GM23338 (cell line): Measurements from ENCODE around the gene DMRT2. TPM values are rescaled to one million over a fixed set of nuclear protein-coding genes. Genes with fewer than 3 reads are reported as not detected.

Experiments
- ATAC-seq: fragments of 200-7000 bp; cut with Tn5 transposase; 3 replicates; pipeline ENCODE4 v1.9.1; 2020
- DNase-seq: peaks from one replicate; pipeline ENCODE4 v3.0.0-alpha.2; 2015; ENCODE audit warnings: low spot score
- H2AFZ ChIP-seq: fragments of 200-600 bp; sonication (generic); 2 replicates; pipeline ENCODE4 v1.8.0; 2016; ENCODE audit warnings: antibody characterized with exemption, mild to moderate bottlenecking, moderate library complexity
- H3F3A ChIP-seq: fragments of 200-600 bp; sonication (generic); replicated peaks from 2 replicates; pipeline ENCODE4 v1.8.0; 2017; ENCODE audit warnings: antibody characterized with exemption, mixed run types, low read depth
- H3K27ac ChIP-seq: fragments of 200-600 bp; sonication (generic); 2 replicates; pipeline ENCODE4 v1.6.1; 2016; ENCODE audit warnings: low read depth
- H3K27me3 ChIP-seq: fragments of 200-600 bp; sonication (generic); 2 replicates; pipeline ENCODE4 v1.8.0; 2016; ENCODE audit warnings: mild to moderate bottlenecking, mixed run types, moderate library complexity; ENCODE audit not compliant: insufficient read depth
- H3K36me3 ChIP-seq: fragments of 200-600 bp; sonication (generic); 2 replicates; pipeline ENCODE4 v1.8.0; 2016; ENCODE audit warnings: mild to moderate bottlenecking; ENCODE audit not compliant: insufficient read depth
- H3K4me1 ChIP-seq: fragments of 200-600 bp; sonication (generic); 2 replicates; pipeline ENCODE4 v1.8.0; 2016; ENCODE audit warnings: mild to moderate bottlenecking, moderate library complexity; ENCODE audit not compliant: insufficient read depth
- H3K4me2 ChIP-seq: fragments of 200-600 bp; sonication (generic); 2 replicates; pipeline ENCODE4 v1.7.1; 2017; ENCODE audit warnings: mixed run types
- H3K4me3 ChIP-seq: fragments of 200-600 bp; sonication (generic); 2 replicates; pipeline ENCODE4 v1.6.1; 2016; ENCODE audit warnings: mixed run types
- H3K79me2 ChIP-seq: fragments of 200-600 bp; sonication (generic); replicated peaks from 2 replicates; pipeline ENCODE4 v1.8.0; 2017; ENCODE audit warnings: mild to moderate bottlenecking; ENCODE audit not compliant: insufficient read depth
- H3K9me2 ChIP-seq: fragments of 200-600 bp; sonication (generic); 2 replicates; pipeline ENCODE4 v1.8.0; 2017; ENCODE audit not compliant: insufficient read depth
- H4K20me1 ChIP-seq: fragments of 200-600 bp; sonication (generic); replicated peaks from 2 replicates; pipeline ENCODE4 v1.8.0; 2017; ENCODE audit warnings: mild to moderate bottlenecking; ENCODE audit not compliant: insufficient read depth
- H3K27ac Mint-ChIP-seq: 2 replicates; pipeline ENCODE4 v1.8.0; 2020; ENCODE audit warnings: inconsistent platforms, mild to moderate bottlenecking, moderate library complexity, mixed read lengths
- H3K27me3 Mint-ChIP-seq: 3 replicates; pipeline ENCODE4 v1.8.0; 2022; ENCODE audit warnings: low read depth, mild to moderate bottlenecking, moderate library complexity, mixed read lengths, inconsistent platforms; ENCODE audit not compliant: insufficient read depth, poor library complexity
- H3K36me3 Mint-ChIP-seq: 3 replicates; pipeline ENCODE4 v1.8.0; 2021; ENCODE audit warnings: low read depth, mild to moderate bottlenecking, inconsistent platforms, moderate library complexity, mixed read lengths
- H3K4me1 Mint-ChIP-seq: 3 replicates; pipeline ENCODE4 v1.8.0; 2020; ENCODE audit warnings: mild to moderate bottlenecking, inconsistent platforms, mixed read lengths
- H3K4me3 Mint-ChIP-seq: 3 replicates; pipeline ENCODE4 v1.8.0; 2021; ENCODE audit warnings: moderate library complexity, mild to moderate bottlenecking, inconsistent platforms, mixed read lengths
- H3K9me3 Mint-ChIP-seq: 3 replicates; pipeline ENCODE4 v1.8.0; 2020; ENCODE audit warnings: moderate library complexity, mild to moderate bottlenecking, inconsistent platforms, mixed read lengths
- EZH2 ChIP-seq: fragments of 200-600 bp; sonication (generic); IDR thresholded peaks from one replicate; pipeline ENCODE4 v1.8.0; 2017; ENCODE audit warnings: antibody characterized with exemption, mild to moderate bottlenecking, low read depth; ENCODE audit not compliant: unreplicated experiment
- EZH2phosphoT487 ChIP-seq: fragments of 200-600 bp; sonication (generic); IDR thresholded peaks from one replicate; pipeline ENCODE4 v1.8.1; 2018; ENCODE audit warnings: antibody characterized with exemption; ENCODE audit not compliant: unreplicated experiment
- ZNF114 ChIP-seq: fragments of 250-450 bp; sonication (Bioruptor Pico); IDR thresholded peaks from 2 replicates; pipeline ENCODE4 v1.5.0; 2020; ENCODE audit warnings: mild to moderate bottlenecking, moderate library complexity
- ZNF331 ChIP-seq: fragments of 250-450 bp; sonication (Bioruptor Pico); IDR thresholded peaks from 2 replicates; pipeline ENCODE4 v1.5.0; 2020; ENCODE audit warnings: low read depth, mild to moderate bottlenecking, moderate library complexity
- ZNF462 ChIP-seq: fragments of 250-450 bp; sonication (Bioruptor Pico); IDR thresholded peaks from 2 replicates; pipeline ENCODE4 v1.5.0; 2020; ENCODE audit warnings: mild to moderate bottlenecking, moderate library complexity
- polyA plus RNA-seq: library from polyadenylated mRNA; unstranded; fragments of >200 nt; fragmentation: Nextera tagmentation; extraction: Ambion mirVana; gene quantifications from 2 replicates; pipeline ENCODE4 v1.2.1, GENCODE V29; 2016
- total RNA-seq: library from RNA; depleted of rRNA; stranded (reverse); fragments of >200 nt; shearing (Covaris generic); gene quantifications from 2 replicates; pipeline ENCODE4 v1.2.3, GENCODE V29; 2014
- TF ChIP-seq, protein P1 (sequence below): IDR thresholded peaks from 2 replicates; pipeline ENCODE4 v1.6.1; 2016; ENCODE audit warnings: antibody characterized with exemption

Gene DMRT2
- total and polyA plus RNA-seq, 2 experiments from 2014 or later, result not detected

DNA sequence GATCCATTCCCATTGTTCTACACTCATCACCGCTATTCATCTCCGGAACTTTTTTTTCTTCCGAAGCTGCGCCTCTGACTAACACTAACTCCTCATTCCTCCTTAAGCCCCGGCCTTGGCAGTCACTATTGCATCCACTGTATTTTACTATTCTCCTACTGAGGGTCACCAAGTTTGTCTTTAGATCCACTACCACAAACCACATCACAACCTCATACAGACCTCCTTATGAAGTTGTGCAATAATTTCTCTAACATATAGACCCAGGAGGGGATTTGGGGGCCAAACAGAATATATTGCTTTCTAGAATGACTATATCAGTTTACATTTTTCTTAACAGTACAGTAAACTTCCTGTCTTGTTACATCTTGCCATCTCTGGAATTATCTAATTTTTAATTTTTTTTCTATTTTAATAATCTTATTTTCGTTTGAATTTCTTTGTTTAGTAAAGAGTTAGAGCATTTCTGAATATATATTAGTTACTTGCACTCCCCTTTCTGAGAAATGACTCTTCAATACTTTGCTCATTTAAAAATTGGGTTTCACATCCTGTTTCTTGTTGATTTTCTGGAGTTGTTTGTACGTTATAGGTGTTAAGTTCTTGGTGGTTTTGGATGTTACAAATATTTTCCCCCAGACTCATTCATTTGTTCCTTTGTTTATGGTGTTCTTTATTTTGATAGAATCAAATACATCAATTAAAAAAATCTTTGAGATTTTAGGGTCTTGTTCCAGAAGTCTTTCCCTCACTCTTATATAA, 37.1 kb downstream of the DMRT2 start:
- Histone ChIP-seq H2AFZ (no peak overlapping the region), H3K27ac (no peak overlapping the region), H3K27me3 (no peaks in the 10 kb centered on the region), H3K79me2 (no peaks in the 10 kb centered on the region), H3K4me3 (no peak overlapping the region), H3F3A (no peaks in the 10 kb centered on the region), H3K9me2 (no peaks in the 10 kb centered on the region), H3K4me2 (no peak overlapping the region), H3K36me3 (no peaks in the 10 kb centered on the region), H4K20me1 (no peaks in the 10 kb centered on the region), H3K4me1 (no peaks in the 10 kb centered on the region)
- no peak overlapping the region for H3K27ac Mint-ChIP-seq
- no peaks in the 10 kb centered on the region; the same call in 2 of the 3 replicates for H3K9me3 Mint-ChIP-seq
- ATAC-seq (no peak), DNase-seq (no peak)
- TF ChIP-seq ZNF331 (CRISPR knock-in tag), result no peak
- TF ChIP-seq EZH2phosphoT487, result no peak
- no peak for TF ChIP-seq EZH2
- TF ChIP-seq ZNF114 (CRISPR knock-in tag), result no peak
- no peak for TF ChIP-seq ZNF462
- TF ChIP-seq, protein P1, sequence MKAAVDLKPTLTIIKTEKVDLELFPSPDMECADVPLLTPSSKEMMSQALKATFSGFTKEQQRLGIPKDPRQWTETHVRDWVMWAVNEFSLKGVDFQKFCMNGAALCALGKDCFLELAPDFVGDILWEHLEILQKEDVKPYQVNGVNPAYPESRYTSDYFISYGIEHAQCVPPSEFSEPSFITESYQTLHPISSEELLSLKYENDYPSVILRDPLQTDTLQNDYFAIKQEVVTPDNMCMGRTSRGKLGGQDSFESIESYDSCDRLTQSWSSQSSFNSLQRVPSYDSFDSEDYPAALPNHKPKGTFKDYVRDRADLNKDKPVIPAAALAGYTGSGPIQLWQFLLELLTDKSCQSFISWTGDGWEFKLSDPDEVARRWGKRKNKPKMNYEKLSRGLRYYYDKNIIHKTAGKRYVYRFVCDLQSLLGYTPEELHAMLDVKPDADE, result no peak
- H3K27me3 Mint-ChIP-seq, result peaks cover 4% of the 10 kb centered on the region
- H3K36me3 Mint-ChIP-seq, result no peaks in the 10 kb centered on the region
- peaks cover 4% of the 10 kb centered on the region; the same call in 2 of the 3 replicates for H3K4me1 Mint-ChIP-seq
- H3K4me3 Mint-ChIP-seq, result no peak overlapping the region
